T-helper 17 cell (primary cell): ENCODE results near the gene RNF11. TPM values are rescaled to one million over a fixed set of nuclear protein-coding genes. Genes with fewer than 3 reads are reported as not detected.

ENCODE experiments used
- ATAC-seq: fragments of 150-1000 bp; cut with Tn5 transposase; 2 replicates; pipeline ENCODE4 v1.10.0; 2021; ENCODE audit warnings: mild to moderate bottlenecking, moderate library complexity
- DNase-seq, 3 donors: peaks; one replicate each; pipeline versions ENCODE4 v3.0.0 to v3.0.0-alpha.2; 2020 to 2021
- H3K9me3 ChIP-seq: one replicate; pipeline ENCODE4 v1.7.0; 2013; ENCODE audit warnings: low read length, mild to moderate bottlenecking; ENCODE audit not compliant: control insufficient read depth, poor library complexity, severe bottlenecking
- H3K27ac Mint-ChIP-seq: one replicate; pipeline ENCODE4 v1.8.0; 2022; ENCODE audit warnings: mild to moderate bottlenecking, moderate library complexity, mixed read lengths
- H3K27me3 Mint-ChIP-seq: one replicate; pipeline ENCODE4 v1.8.0; 2022; ENCODE audit warnings: mixed read lengths
- H3K36me3 Mint-ChIP-seq: one replicate; pipeline ENCODE4 v1.8.0; 2022; ENCODE audit warnings: low read depth, mixed read lengths
- H3K4me1 Mint-ChIP-seq: one replicate; pipeline ENCODE4 v1.8.0; 2022; ENCODE audit warnings: mild to moderate bottlenecking, mixed read lengths
- H3K4me3 Mint-ChIP-seq: one replicate; pipeline ENCODE4 v1.8.0; 2022; ENCODE audit warnings: mild to moderate bottlenecking, moderate library complexity, mixed read lengths
- total RNA-seq, 4 donors: library from RNA in 2 of 4; stranded (reverse) in 2 of 4; gene quantifications; one replicate each; pipeline ENCODE4 v1.2.3 and lab custom pipeline; 2022 to 2026

Gene RNF11
- total RNA-seq, 2 donors from 2014 or later, result 69.4 to 140 TPM

DNA sequence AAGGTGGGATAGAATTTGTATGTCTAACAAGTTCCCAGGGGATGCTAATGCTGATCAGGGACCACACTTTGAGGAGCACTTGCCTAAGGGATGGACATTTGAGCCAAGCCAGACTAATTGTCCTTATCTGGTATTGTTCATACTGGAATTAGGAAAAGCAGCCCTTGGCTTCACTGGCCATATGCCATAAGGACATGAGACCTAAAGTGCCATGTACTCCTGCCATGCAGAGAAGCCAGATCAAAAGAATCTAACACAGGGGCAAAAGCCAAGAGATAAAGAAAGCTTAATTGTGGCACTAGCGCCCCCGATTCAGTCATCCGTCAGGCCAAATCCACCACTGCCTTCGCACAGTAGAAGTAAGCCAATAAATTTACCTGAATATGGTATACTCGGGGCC, 45.7 kb downstream of the RNF11 start:
- Mint-ChIP-seq H3K4me3 (no peak overlapping the region), H3K4me1 (peaks cover 6% of the 10 kb centered on the region), H3K27me3 (no peaks in the 10 kb centered on the region), H3K36me3 (no peaks in the 10 kb centered on the region), H3K27ac (no peak overlapping the region)
- H3K9me3 ChIP-seq, result no peaks in the 10 kb centered on the region
- no peak for DNase-seq
- ATAC-seq, result no peak

- H3K36me3 Mint-ChIP-seq, result no peaks in the 10 kb centered on the region
- no peaks in the 10 kb centered on the region for H3K9me3 ChIP-seq
- no peak for DNase-seq
- no peak overlapping the region for H3K27ac Mint-ChIP-seq
- H3K27me3 Mint-ChIP-seq, result no peaks in the 10 kb centered on the region
- no peak overlapping the region for H3K4me3 Mint-ChIP-seq
- H3K4me1 Mint-ChIP-seq, result peaks cover 6% of the 10 kb centered on the region
- ATAC-seq, result no peak
Observed at GRCh38 chr1:51282605-51283004, 46.5 kb downstream of the RNF11 start.

DNA sequence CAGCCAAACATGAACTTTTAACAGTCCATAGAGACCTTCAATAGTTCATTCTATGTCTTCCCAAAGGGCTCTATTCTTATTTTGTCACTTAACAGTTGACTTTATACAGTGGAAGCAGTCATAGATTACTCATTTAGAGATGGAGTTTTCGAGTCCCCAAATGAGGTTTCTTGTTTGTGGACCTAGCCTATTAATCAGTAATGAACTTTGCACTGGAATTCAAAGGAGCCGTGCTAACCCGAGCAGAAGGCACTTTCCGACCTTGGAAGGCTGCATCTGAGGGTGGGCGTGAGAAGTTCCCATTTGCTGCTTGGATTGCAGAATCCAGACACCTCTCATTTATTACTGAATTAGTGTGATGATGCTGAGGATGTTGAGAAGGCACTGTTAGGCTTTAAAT, 47.9 kb downstream of the RNF11 start:
- Mint-ChIP-seq H3K27me3 (no peaks in the 10 kb centered on the region), H3K4me1 (peaks cover 6% of the 10 kb centered on the region), H3K27ac (no peak overlapping the region), H3K36me3 (no peaks in the 10 kb centered on the region), H3K4me3 (no peak overlapping the region)
- no peaks in the 10 kb centered on the region for H3K9me3 ChIP-seq
- ATAC-seq, result no peak
- DNase-seq, result no peak

DNA sequence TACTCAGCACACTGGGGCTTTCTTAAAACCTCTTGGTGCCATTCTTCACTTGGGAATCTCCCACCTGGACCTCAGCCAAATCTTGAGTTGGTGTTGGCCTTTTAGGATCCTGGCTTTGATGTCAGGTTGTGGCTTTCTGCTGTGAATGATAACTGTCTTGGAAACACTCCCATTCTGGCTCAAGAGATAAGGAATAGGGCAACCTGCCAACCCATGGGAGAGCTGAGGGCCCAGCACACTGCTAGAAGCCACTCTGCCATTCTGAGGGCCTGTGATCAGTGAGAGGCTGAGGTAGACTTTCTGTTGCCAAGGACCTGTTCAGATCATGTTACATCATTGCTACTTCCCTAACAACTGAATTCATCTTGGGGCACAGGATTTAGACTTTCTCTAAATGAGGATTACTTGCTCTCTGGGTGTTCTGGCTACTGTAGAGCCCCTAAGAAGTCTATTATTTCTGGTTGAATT, 48.4 kb downstream of the RNF11 start:
- H3K4me3 Mint-ChIP-seq, result no peak overlapping the region
- peak; percentile 26 for ATAC-seq
- H3K27ac Mint-ChIP-seq, result no peak overlapping the region
- no peak for DNase-seq
- H3K9me3 ChIP-seq, result no peaks in the 10 kb centered on the region
- peaks cover 9% of the 10 kb centered on the region for H3K4me1 Mint-ChIP-seq
- peaks cover 5% of the 10 kb centered on the region for H3K36me3 Mint-ChIP-seq
- no peaks in the 10 kb centered on the region for H3K27me3 Mint-ChIP-seq

DNA sequence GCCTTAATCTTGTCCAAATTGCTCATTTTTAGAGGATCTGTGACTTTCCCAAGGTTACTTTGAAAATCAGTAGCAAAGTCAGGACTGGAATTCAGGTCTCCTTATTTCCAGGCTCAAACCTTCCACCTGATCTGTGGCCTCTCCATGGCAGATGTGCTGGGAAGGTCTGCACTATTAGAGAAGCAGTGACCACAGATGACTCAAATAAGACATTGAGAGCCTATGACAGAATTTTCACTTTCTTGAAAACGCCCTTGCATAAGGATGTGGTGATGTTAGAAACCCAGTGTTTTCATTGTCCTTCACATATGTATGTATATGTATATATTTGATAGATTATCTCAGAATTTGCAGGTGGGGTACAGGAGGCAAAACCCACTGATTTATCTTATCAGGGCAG, 49.0 kb downstream of the RNF11 start:
- Mint-ChIP-seq H3K4me1 (peaks cover 9% of the 10 kb centered on the region), H3K36me3 (peaks cover 6% of the 10 kb centered on the region), H3K27ac (no peak overlapping the region), H3K4me3 (no peak overlapping the region), H3K27me3 (no peaks in the 10 kb centered on the region)
- H3K9me3 ChIP-seq, result no peaks in the 10 kb centered on the region
- ATAC-seq, result no peak
- no peak for DNase-seq

DNA sequence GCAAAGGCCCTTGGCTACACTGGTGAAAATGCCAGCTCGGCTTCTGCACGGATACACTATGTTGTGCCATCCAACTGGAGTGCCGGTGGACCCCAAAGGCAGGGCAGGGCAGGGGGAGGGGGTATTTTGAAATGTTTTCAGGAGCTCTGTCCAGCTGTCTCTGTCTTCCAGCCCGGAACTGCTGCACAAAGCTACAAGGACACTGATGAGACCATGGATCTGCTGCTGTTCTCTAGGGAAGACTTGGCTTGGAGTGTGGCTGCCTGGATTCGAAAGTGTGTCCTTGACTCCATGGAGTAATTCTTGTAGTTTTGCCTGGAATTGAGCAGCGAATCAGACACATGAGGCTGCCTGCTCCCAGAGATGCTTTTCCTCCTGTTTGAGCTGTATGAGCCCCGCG, 51.9 kb downstream of the RNF11 start:
- ATAC-seq, result no peak
- Mint-ChIP-seq H3K4me3 (no peak overlapping the region), H3K36me3 (peaks cover 6% of the 10 kb centered on the region), H3K27me3 (no peaks in the 10 kb centered on the region), H3K4me1 (peaks cover 4% of the 10 kb centered on the region), H3K27ac (no peak overlapping the region)
- DNase-seq, result no peak
- H3K9me3 ChIP-seq, result no peaks in the 10 kb centered on the region

- no peaks in the 10 kb centered on the region for H3K9me3 ChIP-seq
- no peaks in the 10 kb centered on the region for H3K27me3 Mint-ChIP-seq
- H3K27ac Mint-ChIP-seq, result no peak overlapping the region
- DNase-seq (no peak), ATAC-seq (no peak)
- H3K4me1 Mint-ChIP-seq, result peaks cover 4% of the 10 kb centered on the region
- peaks cover 6% of the 10 kb centered on the region for H3K36me3 Mint-ChIP-seq
- H3K4me3 Mint-ChIP-seq, result no peak overlapping the region
Observed at GRCh38 chr1:51288578-51288977, 52.5 kb downstream of the RNF11 start.

DNA sequence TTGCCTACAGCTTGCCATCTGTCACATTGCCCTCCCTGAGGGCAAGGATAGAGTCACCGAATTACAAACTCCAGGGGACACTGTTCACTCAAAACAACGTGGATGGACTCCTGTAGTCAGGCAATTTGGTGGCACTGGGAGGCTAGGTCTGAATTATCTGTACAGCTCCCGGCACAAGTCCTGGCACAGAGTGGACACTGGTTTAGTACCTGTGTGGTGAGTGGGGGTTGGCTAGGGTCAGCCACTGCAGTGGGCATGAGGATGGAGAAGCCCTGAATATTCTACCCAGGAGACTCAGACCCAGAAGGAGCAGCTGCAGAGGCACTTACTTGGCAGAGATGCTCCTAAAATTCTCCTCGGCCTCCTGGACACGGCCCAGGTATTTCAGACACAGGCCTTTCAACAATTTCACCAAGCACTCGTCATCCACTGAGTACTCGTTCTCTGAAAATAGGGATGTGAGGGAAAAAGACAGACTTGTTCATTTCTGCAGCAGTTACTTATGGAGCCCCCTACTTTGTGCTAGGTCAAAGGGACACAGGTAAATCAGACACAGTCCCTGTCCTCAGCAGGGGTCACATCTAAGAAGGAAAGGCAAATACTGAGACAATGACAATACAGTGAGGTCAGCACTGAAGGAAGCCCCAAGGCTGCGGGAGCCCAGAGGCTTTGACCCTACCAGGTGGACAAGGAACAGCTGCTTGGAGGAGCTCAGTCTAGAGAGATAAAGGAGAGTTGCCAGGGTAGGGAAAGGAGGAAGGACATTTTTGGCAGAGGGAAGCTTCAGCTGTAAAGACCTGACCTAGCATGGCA, 53.8 kb downstream of the RNF11 start:
- peak overlapping the region; percentile 0 for H3K4me3 Mint-ChIP-seq
- no peaks in the 10 kb centered on the region for H3K9me3 ChIP-seq
- H3K27ac Mint-ChIP-seq, result peak overlapping the region; percentile 72
- H3K36me3 Mint-ChIP-seq, result peaks cover 6% of the 10 kb centered on the region
- H3K27me3 Mint-ChIP-seq, result no peaks in the 10 kb centered on the region
- DNase-seq (no peak), ATAC-seq (no peak)
- H3K4me1 Mint-ChIP-seq, result peaks cover 4% of the 10 kb centered on the region

- H3K9me3 ChIP-seq, result no peaks in the 10 kb centered on the region
- no peak for ATAC-seq
- Mint-ChIP-seq H3K4me1 (peaks cover 6% of the 10 kb centered on the region), H3K4me3 (no peak overlapping the region), H3K36me3 (peaks cover 6% of the 10 kb centered on the region), H3K27me3 (no peaks in the 10 kb centered on the region), H3K27ac (no peak overlapping the region)
- DNase-seq, result no peak
Observed at GRCh38 chr1:51290489-51290847, 54.4 kb downstream of the RNF11 start.

DNA sequence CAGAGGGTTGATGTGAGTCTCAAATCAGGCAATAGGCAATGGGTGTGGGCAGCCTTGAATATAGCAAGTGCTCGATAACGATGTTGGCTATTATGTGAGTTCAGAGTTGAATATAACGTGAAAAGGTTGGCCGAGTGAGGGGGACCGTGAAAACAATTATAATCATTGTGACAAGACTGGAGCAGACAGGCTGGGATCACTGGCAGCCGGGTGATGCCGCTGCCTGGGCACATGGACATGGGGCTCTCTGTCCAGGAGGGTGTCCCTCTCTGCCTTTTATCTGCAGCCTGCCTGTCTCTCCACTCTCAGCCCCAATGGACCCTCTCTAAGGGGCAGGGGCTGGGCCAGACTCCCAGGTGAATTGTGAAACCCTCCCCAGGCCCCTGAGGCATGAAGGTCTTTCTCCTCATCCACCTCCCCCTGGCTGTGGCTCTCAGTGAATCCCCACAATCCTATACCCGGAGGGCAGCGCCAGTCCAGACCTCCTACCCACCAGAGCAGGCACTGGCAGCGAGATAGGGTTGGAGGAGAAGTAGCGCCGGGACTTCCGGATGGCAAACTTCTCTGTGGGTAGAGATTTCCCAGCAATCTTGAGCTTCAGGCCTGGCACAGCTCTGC, 57.9 kb downstream of the RNF11 start:
- no peak for DNase-seq

GRCh38 chr1:51294566-51295184, 58.6 kb downstream of the RNF11 start:
- no peak overlapping the region for H3K4me3 Mint-ChIP-seq
- DNase-seq (no peak), ATAC-seq (no peak)
- H3K27me3 Mint-ChIP-seq, result peaks cover 7% of the 10 kb centered on the region
- no peaks in the 10 kb centered on the region for H3K36me3 Mint-ChIP-seq
- H3K4me1 Mint-ChIP-seq, result peaks cover 22% of the 10 kb centered on the region
- H3K27ac Mint-ChIP-seq, result no peak overlapping the region
- no peaks in the 10 kb centered on the region for H3K9me3 ChIP-seq

More for the DNA sequence above, 57.9 kb downstream of the RNF11 start:
- Mint-ChIP-seq H3K27me3 (peaks cover 7% of the 10 kb centered on the region), H3K27ac (peak overlapping the region; percentile 37), H3K4me3 (no peak overlapping the region), H3K36me3 (peaks cover 6% of the 10 kb centered on the region), H3K4me1 (peaks cover 24% of the 10 kb centered on the region)
- no peak for ATAC-seq
- no peaks in the 10 kb centered on the region for H3K9me3 ChIP-seq

DNA sequence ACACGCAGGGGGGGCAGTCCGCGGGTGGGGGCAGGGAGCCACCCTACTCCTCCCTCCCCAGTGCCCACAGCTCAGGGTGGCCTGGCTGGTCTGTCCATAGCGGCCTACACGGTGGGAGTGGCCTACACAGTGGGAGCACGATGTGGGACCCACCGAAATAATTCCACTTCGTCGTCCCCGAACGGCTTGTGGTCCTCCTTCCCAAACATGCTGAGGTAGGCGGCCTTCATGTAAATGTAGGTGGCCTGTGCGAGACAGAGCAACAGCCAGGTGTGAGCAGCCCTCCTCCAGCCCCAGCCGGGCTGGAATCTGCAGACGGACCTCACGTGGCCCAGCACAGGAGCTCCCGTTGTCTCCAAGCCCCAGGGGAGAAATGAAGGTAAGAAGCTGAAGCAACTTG, 59.9 kb downstream of the RNF11 start:
- no peak overlapping the region for H3K4me3 Mint-ChIP-seq
- H3K9me3 ChIP-seq, result no peaks in the 10 kb centered on the region
- ATAC-seq, result no peak
- no peak overlapping the region for H3K27ac Mint-ChIP-seq
- H3K36me3 Mint-ChIP-seq, result no peaks in the 10 kb centered on the region
- no peak for DNase-seq
- H3K27me3 Mint-ChIP-seq, result peaks cover 7% of the 10 kb centered on the region
- peaks cover 22% of the 10 kb centered on the region for H3K4me1 Mint-ChIP-seq
